HCT116 (cell line): ENCODE results near the gene PRND. TPM values are rescaled to one million over a fixed set of nuclear protein-coding genes. Genes with fewer than 3 reads are reported as not detected.

Source experiments
- ATAC-seq: fragments of 200-7000 bp; cut with Tn5 transposase; 2 replicates; pipeline ENCODE4 v1.9.1; 2020; ENCODE audit warnings: mild to moderate bottlenecking, moderate library complexity
- BruUV-seq: library from RNA; stranded (reverse); fragments of 400-500 nt; replicated peaks from 2 replicates; lab custom pipeline; 2021; lab: Mats Ljungman, UMichigan
- CTCF ChIA-PET: fragments of 300-600 bp; sonication (Branson Sonifier 250); formaldehyde crosslinking; loops from one replicate; lab custom pipeline; 2021; ENCODE audit warnings: antibody characterized with exemption; lab: Charles Lee
- POLR2A ChIA-PET: fragments of 300-600, 350-600 bp; sonication (Branson Sonifier 250); formaldehyde crosslinking; loops from one replicate; lab custom pipeline; 2021; ENCODE audit warnings: antibody characterized with exemption; lab: Charles Lee
- RAD21 ChIA-PET, 2 experiments: fragments of 300-600 bp; sonication (Branson Sonifier 250); formaldehyde crosslinking; loops; one replicate each; lab custom pipeline; 2023; ENCODE audit warnings: low total read pairs in 2 of 2; ENCODE audit not compliant: uncharacterized antibody in 2 of 2, unreplicated experiment in 2 of 2, low non-redundant PET in 1 of 2; lab: Charles Lee
- DNase-seq: peaks from one replicate; pipeline ENCODE4 v3.0.0-alpha.2; 2010; ENCODE audit warnings: low read depth, low spot score
- H2AFZ ChIP-seq: fragments of 200-600 bp; shearing (Covaris generic), sonication (generic); 2 replicates; pipeline ENCODE4 v1.6.1; 2017; ENCODE audit warnings: low read depth, mixed run types, mixed read lengths, antibody characterized with exemption, low read length; ENCODE audit not compliant: poor library complexity, severe bottlenecking
- H3K27ac ChIP-seq: 2 replicates; pipeline ENCODE4 v1.5.1; 2012; ENCODE audit warnings: low read depth, low read length
- H3K27me3 ChIP-seq: fragments of 200-600 bp; sonication (generic); 2 replicates; pipeline ENCODE4 v1.6.1; 2016; ENCODE audit warnings: mixed run types, low read length, mixed read lengths; ENCODE audit not compliant: insufficient read depth
- H3K36me3 ChIP-seq, 2 experiments: fragments of 200-500 bp in 1 of 2; fragments of 200-600 bp in 1 of 2; sonication (Bioruptor generic) in 1 of 2; sonication (generic) in 1 of 2; 2 replicates each; pipeline versions ENCODE4 v1.5.1 to v1.6.1; 2014 to 2016; ENCODE audit warnings: low read length in 2 of 2, inconsistent platforms in 1 of 2, mixed read lengths in 1 of 2, mixed run types in 1 of 2; ENCODE audit not compliant: insufficient read depth in 2 of 2, control insufficient read depth in 1 of 2
- H3K4me1 ChIP-seq, 2 experiments: fragments of 200-600 bp in 1 of 2; sonication (generic) in 1 of 2; 2 replicates each; pipeline versions ENCODE4 v1.5.1 to v1.6.1; 2012 to 2017; ENCODE audit warnings: low read length in 2 of 2, inconsistent platforms in 1 of 2, mild to moderate bottlenecking in 1 of 2, mixed read lengths in 1 of 2, mixed run types in 1 of 2, moderate library complexity in 1 of 2; ENCODE audit not compliant: insufficient read depth in 2 of 2, control insufficient read depth in 1 of 2
- H3K4me2 ChIP-seq: fragments of 200-600 bp; sonication (generic); 2 replicates; pipeline ENCODE4 v1.6.1; 2017; ENCODE audit warnings: mixed run types, low read length, mixed read lengths
- H3K4me3 ChIP-seq, 2 experiments: fragments of 200-600 bp in 1 of 2; sonication (generic) in 1 of 2; replicated peaks in 1 of 2; 2 replicates each; pipeline ENCODE4 v1.5.1; 2011 to 2016; ENCODE audit warnings: low read length in 2 of 2, control low read depth in 1 of 2, low read depth in 1 of 2, mild to moderate bottlenecking in 1 of 2, mixed read lengths in 1 of 2, mixed run types in 1 of 2
- H3K79me2 ChIP-seq: fragments of 200-600 bp; sonication (generic); 2 replicates; pipeline ENCODE4 v1.6.1; 2017; ENCODE audit warnings: mild to moderate bottlenecking, mixed run types, low read length, moderate library complexity, mixed read lengths; ENCODE audit not compliant: insufficient read depth
- H3K9ac ChIP-seq: fragments of 200-600 bp; sonication (generic); 2 replicates; pipeline ENCODE4 v1.6.1; 2016; ENCODE audit warnings: low read length, mixed read lengths
- H3K9me2 ChIP-seq: fragments of 200-600 bp; sonication (generic), shearing (Covaris generic); 2 replicates; pipeline ENCODE4 v1.6.1; 2017; ENCODE audit warnings: mixed run types, mild to moderate bottlenecking, moderate library complexity; ENCODE audit not compliant: insufficient read depth
- H3K9me3 ChIP-seq, 2 experiments: fragments of 200-500 bp in 1 of 2; fragments of 200-600 bp in 1 of 2; sonication (Bioruptor generic) in 1 of 2; sonication (generic) in 1 of 2; 2 replicates each; pipeline ENCODE4 v1.6.1; 2014 to 2017; ENCODE audit warnings: low read length in 2 of 2, mixed read lengths in 2 of 2, inconsistent platforms in 1 of 2, low read depth in 1 of 2, mild to moderate bottlenecking in 1 of 2, mixed run types in 1 of 2, moderate library complexity in 1 of 2; ENCODE audit not compliant: control insufficient read depth in 1 of 2, insufficient read depth in 1 of 2
- H4K20me1 ChIP-seq: fragments of 200-600 bp; sonication (generic), shearing (Covaris generic); 2 replicates; pipeline ENCODE4 v1.6.1; 2017; ENCODE audit warnings: mixed run types, mild to moderate bottlenecking, moderate library complexity; ENCODE audit not compliant: insufficient read depth
- ATF3 ChIP-seq: IDR thresholded peaks from 2 replicates; pipeline ENCODE4 v1.6.1; 2012
- EGR1 ChIP-seq: IDR thresholded peaks from 2 replicates; pipeline ENCODE4 v1.6.1; 2012; ENCODE audit warnings: low read depth
- FOSL1 ChIP-seq: IDR thresholded peaks from 2 replicates; pipeline ENCODE4 v1.6.1; 2012; ENCODE audit warnings: low read depth
- POLR2A ChIP-seq: IDR thresholded peaks from 2 replicates; pipeline ENCODE4 v1.7.0; 2011; ENCODE audit warnings: borderline replicate concordance; ENCODE audit not compliant: insufficient read depth, insufficient read length; ENCODE audit errors: extremely low read depth
- POLR2AphosphoS5 ChIP-seq: IDR thresholded peaks from 2 replicates; pipeline ENCODE4 v1.6.1; 2011; ENCODE audit warnings: mild to moderate bottlenecking, low read depth, low read length, moderate library complexity
- RAD21 ChIP-seq: IDR thresholded peaks from 2 replicates; pipeline ENCODE4 v1.6.1; 2012; ENCODE audit warnings: low read depth, mild to moderate bottlenecking
- SIN3A ChIP-seq: IDR thresholded peaks from 2 replicates; pipeline ENCODE4 v1.6.1; 2012; ENCODE audit warnings: low read depth
- SP1 ChIP-seq: IDR thresholded peaks from 2 replicates; pipeline ENCODE4 v1.6.1; 2012; ENCODE audit warnings: low read depth
- SRF ChIP-seq: IDR thresholded peaks from 2 replicates; pipeline ENCODE4 v1.6.1; 2012; ENCODE audit warnings: low read depth
- TCF7L2 ChIP-seq: IDR thresholded peaks from 2 replicates; pipeline ENCODE4 v1.7.0; 2011; ENCODE audit warnings: borderline replicate concordance, inconsistent platforms; ENCODE audit not compliant: insufficient read depth, insufficient read length; ENCODE audit errors: extremely low read depth
- YY1 ChIP-seq: IDR thresholded peaks from 2 replicates; pipeline ENCODE4 v1.6.1; 2011; ENCODE audit warnings: low read length, low read depth, moderate library complexity, mild to moderate bottlenecking; ENCODE audit not compliant: insufficient replicate concordance; ENCODE audit errors: extremely low read depth
- ZNF274 ChIP-seq: fragments of 200-500 bp; sonication (Bioruptor generic); IDR thresholded peaks from 2 replicates; pipeline ENCODE4 v1.6.1; 2014; ENCODE audit warnings: mild to moderate bottlenecking, low read depth, low read length, inconsistent platforms
- intact Hi-C: fragments of 100-400 bp; cut with micrococcal nuclease; formaldehyde crosslinking; loops from 2 replicates; pipeline ENCODE4 v1.10.0; 2022
- total RNA-seq: library from RNA; stranded (reverse); gene quantifications from one replicate; pipeline ENCODE4 v1.2.1, GENCODE V29; 2021; ENCODE audit not compliant: unreplicated experiment

PRND gene
- total RNA-seq, 1 experiment from 2014 or later: not detected

GRCh38 chr20:4713401-4713800 lies 8.3 kb upstream of the PRND start (continued):
- no peak for TF ChIP-seq EGR1

DNA sequence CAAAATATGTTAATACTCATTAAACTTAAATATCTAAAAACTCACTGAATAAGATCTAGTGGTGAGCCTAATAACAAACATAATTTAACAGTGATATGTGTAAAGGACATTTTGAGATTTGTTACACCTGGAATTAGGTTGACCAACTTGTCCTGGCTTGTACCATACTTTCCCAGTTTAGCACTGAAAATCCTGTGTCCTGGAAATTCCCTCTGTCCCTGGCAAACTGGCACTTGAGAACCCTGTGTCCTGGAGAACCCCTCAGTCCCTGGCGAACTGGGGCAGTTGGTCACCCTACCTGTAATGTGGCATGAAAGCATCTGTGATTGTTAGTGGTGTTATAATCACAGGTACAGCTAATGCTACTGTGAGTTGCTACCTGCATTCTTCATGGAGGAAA lies 6.9 kb upstream of the PRND start:
- no peaks in the 10 kb centered on the region for H3K27me3 ChIP-seq
- H4K20me1 ChIP-seq: no peaks in the 10 kb centered on the region
- no peak overlapping the region for H3K27ac ChIP-seq
- no peak overlapping the region for H3K4me2 ChIP-seq
- no peak overlapping the region for H3K4me3 ChIP-seq
- intact Hi-C loops: no loop called here
- no peak for DNase-seq
- POLR2A ChIA-PET: no interaction called here
- no peaks in the 10 kb centered on the region for H3K9me3 ChIP-seq
- no peak overlapping the region for H2AFZ ChIP-seq
- BruUV-seq: no TSS peak
- TF ChIP-seq ZNF274 (no peak), POLR2A (no peak), YY1 (no peak), SP1 (no peak), ATF3 (no peak), POLR2AphosphoS5 (no peak), TCF7L2 (no peak), SRF (no peak), FOSL1 (no peak), RAD21 (no peak), SIN3A (no peak)
- TF ChIP-seq, all 23 proteins: peak for 0
- H3K9me2 ChIP-seq: no peaks in the 10 kb centered on the region
- CTCF ChIA-PET: no interaction called here
- ATAC-seq: no peak
- RAD21 ChIA-PET: no interaction called here
- no peaks in the 10 kb centered on the region for H3K79me2 ChIP-seq
- H3K9ac ChIP-seq: no peak overlapping the region
- H3K36me3 ChIP-seq: no peaks in the 10 kb centered on the region
- peaks cover 10 to 19% of the 10 kb centered on the region in 2 experiments for H3K4me1 ChIP-seq
